Suppressor macrophage (primary cell): Measurements from ENCODE around the gene CRB2.

ENCODE experiments used
- DNase-seq, 4 experiments: peaks; one replicate each; pipeline ENCODE4 v3.0.0-alpha.2; 2020 to 2022
- total RNA-seq, 17 experiments: gene quantifications; one replicate each; lab custom pipeline; 2026; ENCODE audit warnings: mixed read lengths in 6 of 17, inconsistent platforms in 3 of 17; lab: John Stamatoyannopoulos, UW

CRB2 gene
- 0 to 4.0 (median 0) reads per million in 17 experiments for total RNA-seq

- no peak for DNase-seq
Observed at GRCh38 chr9:123355761-123356431, at the start of gene CRB2. CRB2 (plus strand) TSS chr9:123356197; CDS start chr9:123356261, 64 bp downstream.

- no peak for DNase-seq
Observed at GRCh38 chr9:123309611-123310010, 46.4 kb upstream of the CRB2 start.

- DNase-seq: no peak
Observed at GRCh38 chr9:123310551-123311249, 45.3 kb upstream of the CRB2 start.

GRCh38 chr9:123311250-123311752, 44.7 kb upstream of the CRB2 start:
- DNase-seq: no peak

GRCh38 chr9:123312306-123312877, 43.6 kb upstream of the CRB2 start:
- DNase-seq: no peak

- no peak for DNase-seq
Observed at GRCh38 chr9:123314617-123315016, 41.4 kb upstream of the CRB2 start.

GRCh38 chr9:123315635-123316034, 40.4 kb upstream of the CRB2 start:
- DNase-seq: peak in 3 of 4 experiments; percentile 55 to 58 (median 55)

GRCh38 chr9:123316053-123316718, 39.8 kb upstream of the CRB2 start:
- DNase-seq: peak; percentile 78 to 91 (median 86)

GRCh38 chr9:123318202-123318601, 37.8 kb upstream of the CRB2 start:
- DNase-seq: no peak

- no peak for DNase-seq
Observed at GRCh38 chr9:123318961-123319421, 37.0 kb upstream of the CRB2 start.

GRCh38 chr9:123319541-123320339, 36.3 kb upstream of the CRB2 start:
- no peak for DNase-seq

- no peak for DNase-seq
Observed at GRCh38 chr9:123320814-123321213, 35.2 kb upstream of the CRB2 start.

GRCh38 chr9:123321616-123322272, 34.3 kb upstream of the CRB2 start:
- DNase-seq: peak in 3 of 4 experiments; percentile 51 to 55 (median 53)

- DNase-seq: peak in 2 of 4 experiments; percentile 30 to 49
Observed at GRCh38 chr9:123322273-123323195, 33.5 kb upstream of the CRB2 start.

- DNase-seq: no peak
Observed at GRCh38 chr9:123323196-123324013, 32.6 kb upstream of the CRB2 start.

- no peak for DNase-seq
Observed at GRCh38 chr9:123324767-123325183, 31.2 kb upstream of the CRB2 start.

- DNase-seq: no peak
Observed at GRCh38 chr9:123326187-123326586, 29.8 kb upstream of the CRB2 start.

GRCh38 chr9:123326662-123327093, 29.3 kb upstream of the CRB2 start:
- DNase-seq: peak; percentile 78 to 92 (median 88)

GRCh38 chr9:123327697-123328100, 28.3 kb upstream of the CRB2 start:
- no peak for DNase-seq
